ENCODE results near the gene COL27A1.

The COL27A1 gene

DNA sequence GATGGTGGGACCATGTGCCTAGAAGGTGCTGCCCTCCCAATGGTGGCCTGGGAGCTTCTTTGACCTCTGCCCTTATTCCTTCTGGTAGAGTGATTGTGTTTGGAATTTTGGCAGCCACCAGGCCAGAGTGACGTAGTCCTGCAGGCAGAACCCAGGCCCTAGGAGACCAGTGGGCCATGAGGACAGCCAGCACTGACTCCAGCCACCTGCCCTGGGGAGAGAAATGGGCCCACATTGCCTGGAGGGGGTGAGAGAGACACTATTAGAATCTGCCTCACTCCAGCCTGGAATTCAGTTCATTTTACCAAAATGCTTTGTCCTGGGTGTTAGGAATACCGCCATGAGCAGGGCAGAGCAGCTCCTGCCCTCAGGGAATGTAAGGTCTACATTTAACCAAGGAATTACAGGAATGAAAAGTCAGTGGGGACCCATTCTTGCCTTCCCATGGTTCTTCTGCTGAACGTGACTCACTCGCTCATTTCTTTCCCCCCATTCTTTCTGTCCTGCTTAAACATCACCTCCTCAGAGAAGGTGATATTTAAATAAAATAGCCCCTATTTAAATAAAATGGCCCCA is 5.5 kb upstream of the COL27A1 start:
- no peak for DNase-seq

DNA sequence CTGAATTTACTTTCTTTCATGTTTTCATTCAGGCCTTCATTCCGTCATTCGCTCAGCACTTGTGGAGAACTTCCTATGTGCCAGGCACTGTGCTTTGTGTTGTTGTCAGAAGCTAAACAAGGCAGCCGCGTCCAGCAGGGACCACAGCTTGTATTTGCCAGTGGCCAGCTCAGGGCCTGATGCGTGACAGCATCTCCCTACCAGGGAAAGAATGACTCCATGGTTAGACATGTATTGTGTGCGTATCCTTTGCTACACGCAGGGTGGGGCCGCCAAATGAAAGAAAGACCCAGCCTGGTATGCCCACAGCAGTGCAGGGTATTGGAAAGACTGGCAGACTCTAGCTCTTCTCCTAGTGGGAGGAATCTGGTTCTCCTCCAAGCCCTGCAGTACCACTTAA is 4.7 kb upstream of the COL27A1 start:
- no peak for DNase-seq

GRCh38 chr9:114151426-114151956 is 3.8 kb upstream of the COL27A1 start:
- no peak for DNase-seq

- no peak for DNase-seq
These were observed 1.4 kb upstream of the COL27A1 start for GRCh38 chr9:114153761-114154599.

DNA sequence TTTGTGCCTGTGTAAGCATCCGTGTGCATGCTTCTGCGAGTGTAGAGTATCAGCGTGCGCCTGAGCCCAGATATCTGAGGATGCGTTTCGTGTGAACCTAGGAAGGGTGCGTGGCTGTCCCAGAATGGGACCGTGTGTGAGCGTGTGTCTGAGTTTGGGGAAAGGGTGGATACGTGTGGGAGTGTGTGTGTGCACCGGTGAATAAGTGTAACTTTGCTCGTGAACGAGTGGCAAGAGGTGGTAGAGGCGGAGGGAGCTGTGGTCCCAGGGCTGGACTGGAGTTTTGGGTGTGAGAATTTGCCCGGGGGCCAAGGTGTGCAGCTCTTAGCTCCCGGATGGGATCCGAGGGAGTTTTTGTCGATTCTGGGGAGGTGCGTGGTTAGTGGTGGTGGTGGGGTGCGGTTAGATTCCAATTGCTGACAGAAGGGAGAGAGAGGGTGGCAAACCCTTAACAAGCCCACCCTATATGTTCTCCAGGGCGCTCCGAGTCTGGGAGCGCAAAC is 686 bp upstream of the COL27A1 start:
- no peak for DNase-seq

DNA sequence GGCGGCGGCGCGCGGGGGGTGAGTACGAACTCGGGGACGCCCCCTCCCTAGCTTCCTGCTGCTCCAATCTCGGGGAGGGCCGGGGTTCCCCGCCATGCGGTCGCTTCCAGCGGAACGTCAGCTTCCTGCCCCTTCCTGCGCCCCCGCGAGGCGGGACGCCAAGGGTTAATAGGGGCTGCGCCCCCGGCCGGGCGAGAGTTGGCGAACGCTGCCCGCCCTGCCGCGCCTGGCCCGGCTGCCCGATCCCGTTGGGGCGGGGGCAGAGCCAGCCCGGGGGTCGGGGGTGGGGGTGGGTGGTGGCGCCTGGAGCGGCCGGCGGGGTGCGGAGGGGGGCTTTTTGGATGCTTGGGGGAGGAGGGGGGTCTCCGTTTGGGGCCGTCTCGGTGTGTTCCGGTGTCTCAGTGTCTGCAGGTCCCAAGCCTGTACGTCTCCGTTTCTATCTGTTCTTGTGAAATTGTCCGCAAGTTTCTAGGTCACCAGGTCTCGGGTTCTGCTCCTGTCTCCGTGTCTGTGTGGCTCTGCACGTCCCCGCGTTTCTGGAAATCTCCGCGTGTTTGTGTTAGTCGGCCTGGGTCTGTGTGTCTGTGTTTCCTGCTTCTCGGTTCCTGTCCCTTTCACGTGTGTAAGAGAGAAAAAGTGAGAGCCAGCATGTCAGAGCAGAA is 789 bp downstream of the COL27A1 start:
- no peak for DNase-seq

- DNase-seq: no peak
These were observed 1.5 kb downstream of the COL27A1 start for GRCh38 chr9:114156657-114157421.

- DNase-seq: no peak
These were observed 2.3 kb downstream of the COL27A1 start for GRCh38 chr9:114157516-114158176.

- DNase-seq: no peak
These were observed 3.3 kb downstream of the COL27A1 start for GRCh38 chr9:114158482-114159130.

GRCh38 chr9:114159691-114160090 is 4.4 kb downstream of the COL27A1 start:
- DNase-seq: no peak

DNA sequence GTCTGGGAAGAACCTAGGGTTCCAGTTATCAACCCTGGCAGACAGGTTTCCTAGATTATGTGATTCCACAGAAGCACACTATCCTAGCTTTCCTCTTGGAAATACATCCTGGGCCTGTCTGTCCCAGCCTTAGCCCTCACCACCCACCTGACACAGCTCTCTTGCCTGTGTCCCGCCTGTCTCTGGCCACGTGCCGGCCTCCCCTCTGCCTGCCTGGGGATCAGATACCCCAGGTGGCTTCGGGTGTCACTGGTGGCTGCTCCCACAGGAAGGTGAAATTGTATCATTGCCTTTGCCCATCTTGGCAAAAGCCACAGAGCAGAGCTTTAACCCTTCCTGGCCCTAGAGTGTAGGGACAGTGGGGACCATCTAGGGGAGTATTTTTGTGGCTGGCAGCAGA is 6.2 kb downstream of the COL27A1 start:
- DNase-seq: no peak

GRCh38 chr9:114163517-114163951 is 8.2 kb downstream of the COL27A1 start:
- DNase-seq: no peak

- DNase-seq: no peak
These were observed 9.0 kb downstream of the COL27A1 start for GRCh38 chr9:114164191-114164794.

GRCh38 chr9:114165407-114166102 is 10.2 kb downstream of the COL27A1 start:
- no peak for DNase-seq

- DNase-seq: no peak
These were observed 10.8 kb downstream of the COL27A1 start for GRCh38 chr9:114166103-114166470.

- DNase-seq: no peak
These were observed 11.6 kb downstream of the COL27A1 start for GRCh38 chr9:114166614-114167572.

DNA sequence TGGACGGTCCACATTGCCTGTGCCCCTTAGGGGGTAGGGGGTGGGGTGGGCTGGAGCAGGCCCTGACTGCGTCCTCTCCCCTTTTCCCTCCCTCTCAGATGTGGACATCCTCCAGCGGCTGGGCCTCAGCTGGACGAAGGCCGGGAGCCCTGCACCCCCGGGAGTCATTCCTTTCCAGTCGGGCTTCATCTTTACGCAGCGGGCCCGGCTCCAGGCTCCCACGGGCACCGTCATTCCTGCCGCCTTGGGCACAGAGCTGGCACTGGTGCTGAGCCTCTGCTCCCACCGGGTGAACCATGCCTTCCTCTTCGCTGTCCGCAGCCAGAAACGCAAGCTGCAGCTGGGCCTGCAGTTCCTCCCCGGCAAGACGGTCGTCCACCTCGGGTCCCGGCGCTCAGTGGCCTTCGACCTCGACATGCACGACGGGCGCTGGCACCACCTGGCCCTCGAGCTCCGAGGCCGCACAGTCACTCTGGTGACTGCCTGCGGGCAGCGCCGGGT is 12.3 kb downstream of the COL27A1 start:
- DNase-seq: no peak

DNA sequence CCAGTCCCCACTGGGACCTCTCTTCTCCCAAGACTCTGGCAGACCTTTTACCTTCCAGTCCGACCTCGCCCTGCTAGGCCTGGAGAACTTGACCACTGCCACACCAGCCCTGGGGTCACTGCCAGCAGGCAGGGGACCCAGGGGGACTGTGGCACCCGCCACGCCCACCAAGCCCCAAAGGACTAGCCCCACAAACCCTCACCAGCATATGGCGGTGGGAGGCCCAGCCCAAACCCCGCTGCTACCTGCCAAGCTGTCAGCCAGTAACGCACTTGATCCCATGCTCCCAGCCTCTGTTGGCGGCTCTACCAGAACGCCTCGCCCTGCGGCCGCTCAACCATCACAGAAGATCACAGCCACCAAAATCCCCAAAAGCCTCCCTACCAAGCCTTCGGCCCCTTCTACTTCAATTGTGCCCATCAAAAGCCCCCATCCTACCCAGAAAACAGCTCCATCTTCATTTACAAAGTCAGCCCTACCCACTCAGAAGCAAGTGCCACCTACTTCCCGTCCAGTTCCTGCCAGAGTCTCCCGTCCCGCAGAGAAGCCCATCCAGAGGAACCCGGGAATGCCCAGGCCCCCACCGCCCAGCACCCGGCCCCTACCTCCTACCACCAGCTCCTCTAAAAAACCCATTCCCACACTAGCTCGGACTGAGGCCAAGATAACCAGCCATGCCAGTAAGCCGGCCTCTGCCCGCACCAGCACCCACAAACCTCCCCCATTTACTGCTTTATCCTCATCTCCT is 13.1 kb downstream of the COL27A1 start:
- no peak for DNase-seq
